ENCODE measurements around the gene CDS2.

DNA sequence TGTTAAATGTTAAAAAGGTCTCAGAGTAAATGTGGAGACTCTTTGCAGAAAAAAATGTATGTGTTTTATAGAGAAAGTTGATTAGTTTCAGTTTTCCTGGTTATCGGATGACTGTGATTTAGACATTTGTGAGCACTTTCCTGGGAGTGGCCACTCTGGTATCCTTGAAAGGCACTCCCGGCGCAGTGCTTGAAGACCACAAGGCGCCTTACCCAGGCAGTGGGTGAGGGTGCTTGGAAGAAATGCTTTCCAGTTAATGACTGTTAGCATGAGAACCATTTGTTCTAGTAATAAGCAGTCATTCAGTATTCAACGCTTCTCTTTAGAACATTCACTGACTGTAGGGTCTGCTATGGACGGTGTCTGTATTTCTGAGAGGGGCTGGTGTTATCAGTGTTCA lies 7.2 kb downstream of the CDS2 start:
- TF ChIP-seq, protein P1, sequence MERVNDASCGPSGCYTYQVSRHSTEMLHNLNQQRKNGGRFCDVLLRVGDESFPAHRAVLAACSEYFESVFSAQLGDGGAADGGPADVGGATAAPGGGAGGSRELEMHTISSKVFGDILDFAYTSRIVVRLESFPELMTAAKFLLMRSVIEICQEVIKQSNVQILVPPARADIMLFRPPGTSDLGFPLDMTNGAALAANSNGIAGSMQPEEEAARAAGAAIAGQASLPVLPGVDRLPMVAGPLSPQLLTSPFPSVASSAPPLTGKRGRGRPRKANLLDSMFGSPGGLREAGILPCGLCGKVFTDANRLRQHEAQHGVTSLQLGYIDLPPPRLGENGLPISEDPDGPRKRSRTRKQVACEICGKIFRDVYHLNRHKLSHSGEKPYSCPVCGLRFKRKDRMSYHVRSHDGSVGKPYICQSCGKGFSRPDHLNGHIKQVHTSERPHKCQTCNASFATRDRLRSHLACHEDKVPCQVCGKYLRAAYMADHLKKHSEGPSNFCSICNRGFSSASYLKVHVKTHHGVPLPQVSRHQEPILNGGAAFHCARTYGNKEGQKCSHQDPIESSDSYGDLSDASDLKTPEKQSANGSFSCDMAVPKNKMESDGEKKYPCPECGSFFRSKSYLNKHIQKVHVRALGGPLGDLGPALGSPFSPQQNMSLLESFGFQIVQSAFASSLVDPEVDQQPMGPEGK (CRISPR knock-in tag; IDR thresholded peaks at IDR 0.05; ENCODE audit: borderline replicate concordance), result no peak
- TF ChIP-seq, protein P2, sequence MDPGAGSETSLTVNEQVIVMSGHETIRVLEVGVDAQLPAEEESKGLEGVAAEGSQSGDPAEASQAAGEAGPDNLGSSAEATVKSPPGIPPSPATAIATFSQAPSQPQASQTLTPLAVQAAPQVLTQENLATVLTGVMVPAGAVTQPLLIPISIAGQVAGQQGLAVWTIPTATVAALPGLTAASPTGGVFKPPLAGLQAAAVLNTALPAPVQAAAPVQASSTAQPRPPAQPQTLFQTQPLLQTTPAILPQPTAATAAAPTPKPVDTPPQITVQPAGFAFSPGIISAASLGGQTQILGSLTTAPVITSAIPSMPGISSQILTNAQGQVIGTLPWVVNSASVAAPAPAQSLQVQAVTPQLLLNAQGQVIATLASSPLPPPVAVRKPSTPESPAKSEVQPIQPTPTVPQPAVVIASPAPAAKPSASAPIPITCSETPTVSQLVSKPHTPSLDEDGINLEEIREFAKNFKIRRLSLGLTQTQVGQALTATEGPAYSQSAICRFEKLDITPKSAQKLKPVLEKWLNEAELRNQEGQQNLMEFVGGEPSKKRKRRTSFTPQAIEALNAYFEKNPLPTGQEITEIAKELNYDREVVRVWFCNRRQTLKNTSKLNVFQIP (CRISPR knock-in tag; IDR thresholded peaks at IDR 0.05; ENCODE audit: borderline replicate concordance, low read depth), result no peak
- no peak for TF ChIP-seq ZFP3 (CRISPR knock-in tag; IDR thresholded peaks at IDR 0.05)
- no peak for TF ChIP-seq PPARA (CRISPR knock-in tag; IDR thresholded peaks at IDR 0.05; ENCODE audit: borderline replicate concordance)
- TF ChIP-seq ARNTL (CRISPR knock-in tag; IDR thresholded peaks at IDR 0.05; ENCODE audit: borderline replicate concordance, low read depth), result no peak
- TF ChIP-seq ESRRG (CRISPR knock-in tag; IDR thresholded peaks at IDR 0.05), result no peak
- TF ChIP-seq ZFP30 (CRISPR knock-in tag; IDR thresholded peaks at IDR 0.05), result no peak
- TF ChIP-seq ZC3H10 (CRISPR knock-in tag; IDR thresholded peaks at IDR 0.05), result no peak
- TF ChIP-seq TOX (CRISPR knock-in tag; IDR thresholded peaks at IDR 0.05; ENCODE audit: borderline replicate concordance), result no peak
- no peak for TF ChIP-seq ZNF565 (CRISPR knock-in tag; conservative IDR thresholded peaks at IDR 0.05; ENCODE audit: low read depth)
- no peak for TF ChIP-seq CSDC2 (CRISPR knock-in tag; IDR thresholded peaks at IDR 0.05)
- TF ChIP-seq GLIS3 (CRISPR knock-in tag; IDR thresholded peaks at IDR 0.05), result no peak
- no peak for TF ChIP-seq RARB (CRISPR knock-in tag; IDR thresholded peaks at IDR 0.05)

Measured in SK-N-SH treated with all-trans-retinoic acid at 6 μM for 48 hours (cell line).